Measurements from ENCODE around the gene NPEPPS. TPM values are rescaled to one million over a fixed set of nuclear protein-coding genes. Genes with fewer than 3 reads are reported as not detected.

The NPEPPS gene

GRCh38 chr17:47652570-47652969 is 121.7 kb downstream of the NPEPPS start:
- Histone ChIP-seq H3K4me1 (ENCODE audit: control insufficient read depth, insufficient read depth, low read length) (peaks cover 39% of the 10 kb centered on the region), H3K36me3 (ENCODE audit: insufficient read depth, low read length) (peaks cover 52% of the 10 kb centered on the region), H3K4me3 (ENCODE audit: low read length) (no peak overlapping the region), H3K27me3 (ENCODE audit: control insufficient read depth, insufficient read depth, low read length) (no peaks in the 10 kb centered on the region), H3K4me2 (ENCODE audit: low read length) (peak overlapping the region; percentile 26), H3K9ac (ENCODE audit: low read depth, low read length) (no peak overlapping the region), H3K9me3 (replicated peaks; ENCODE audit: low read length) (no peaks in the 10 kb centered on the region)

- peak overlapping the region; percentile 28 for H3K4me2 ChIP-seq (ENCODE audit: low read length)
- H3K9ac ChIP-seq (ENCODE audit: low read depth, low read length): no peak overlapping the region
- H3K27me3 ChIP-seq (ENCODE audit: control insufficient read depth, insufficient read depth, low read length): no peaks in the 10 kb centered on the region
- peaks cover 39% of the 10 kb centered on the region for H3K4me1 ChIP-seq (ENCODE audit: control insufficient read depth, insufficient read depth, low read length)
- peaks cover 61% of the 10 kb centered on the region for H3K36me3 ChIP-seq (ENCODE audit: insufficient read depth, low read length)
- no peaks in the 10 kb centered on the region for H3K9me3 ChIP-seq (replicated peaks; ENCODE audit: low read length)
- H3K4me3 ChIP-seq (ENCODE audit: low read length): no peak overlapping the region
These were observed 122.5 kb downstream of the NPEPPS start for GRCh38 chr17:47653442-47653841.

- H3K9me3 ChIP-seq (replicated peaks; ENCODE audit: low read length): no peaks in the 10 kb centered on the region
- H3K4me2 ChIP-seq (ENCODE audit: low read length): peak overlapping the region; percentile 49
- no peak overlapping the region for H3K9ac ChIP-seq (ENCODE audit: low read depth, low read length)
- H3K36me3 ChIP-seq (ENCODE audit: insufficient read depth, low read length): peaks cover 75% of the 10 kb centered on the region
- H3K27me3 ChIP-seq (ENCODE audit: control insufficient read depth, insufficient read depth, low read length): no peaks in the 10 kb centered on the region
- peaks cover 33% of the 10 kb centered on the region for H3K4me1 ChIP-seq (ENCODE audit: control insufficient read depth, insufficient read depth, low read length)
- H3K4me3 ChIP-seq (ENCODE audit: low read length): no peak overlapping the region
These were observed 124.1 kb downstream of the NPEPPS start for GRCh38 chr17:47654991-47655390.

- Histone ChIP-seq H3K4me1 (ENCODE audit: control insufficient read depth, insufficient read depth, low read length) (peaks cover 1% of the 10 kb centered on the region), H3K4me3 (ENCODE audit: low read length) (no peak overlapping the region), H3K27me3 (ENCODE audit: control insufficient read depth, insufficient read depth, low read length) (no peaks in the 10 kb centered on the region), H3K9me3 (replicated peaks; ENCODE audit: low read length) (no peaks in the 10 kb centered on the region), H3K36me3 (ENCODE audit: insufficient read depth, low read length) (peaks cover 96% of the 10 kb centered on the region), H3K4me2 (ENCODE audit: low read length) (no peak overlapping the region), H3K9ac (ENCODE audit: low read depth, low read length) (no peak overlapping the region)
These were observed 129.2 kb downstream of the NPEPPS start for GRCh38 chr17:47660064-47660492.

- no peak overlapping the region for H3K4me3 ChIP-seq (ENCODE audit: low read length)
- H3K4me2 ChIP-seq (ENCODE audit: low read length): no peak overlapping the region
- H3K36me3 ChIP-seq (ENCODE audit: insufficient read depth, low read length): peaks cover 92% of the 10 kb centered on the region
- no peaks in the 10 kb centered on the region for H3K9me3 ChIP-seq (replicated peaks; ENCODE audit: low read length)
- no peak overlapping the region for H3K9ac ChIP-seq (ENCODE audit: low read depth, low read length)
- no peaks in the 10 kb centered on the region for H3K27me3 ChIP-seq (ENCODE audit: control insufficient read depth, insufficient read depth, low read length)
- no peaks in the 10 kb centered on the region for H3K4me1 ChIP-seq (ENCODE audit: control insufficient read depth, insufficient read depth, low read length)
These were observed 133.2 kb downstream of the NPEPPS start for GRCh38 chr17:47663912-47664623.

- Histone ChIP-seq H3K27me3 (ENCODE audit: control insufficient read depth, insufficient read depth, low read length) (no peaks in the 10 kb centered on the region), H3K36me3 (ENCODE audit: insufficient read depth, low read length) (peaks cover 92% of the 10 kb centered on the region), H3K4me3 (ENCODE audit: low read length) (no peak overlapping the region), H3K4me2 (ENCODE audit: low read length) (no peak overlapping the region), H3K9ac (ENCODE audit: low read depth, low read length) (no peak overlapping the region), H3K9me3 (replicated peaks; ENCODE audit: low read length) (no peaks in the 10 kb centered on the region), H3K4me1 (ENCODE audit: control insufficient read depth, insufficient read depth, low read length) (no peaks in the 10 kb centered on the region)
These were observed 133.7 kb downstream of the NPEPPS start for GRCh38 chr17:47664624-47664941.

- no peak overlapping the region for H3K4me3 ChIP-seq (ENCODE audit: low read length)
- no peaks in the 10 kb centered on the region for H3K9me3 ChIP-seq (replicated peaks; ENCODE audit: low read length)
- no peak overlapping the region for H3K9ac ChIP-seq (ENCODE audit: low read depth, low read length)
- peaks cover 93% of the 10 kb centered on the region for H3K36me3 ChIP-seq (ENCODE audit: insufficient read depth, low read length)
- H3K4me2 ChIP-seq (ENCODE audit: low read length): no peak overlapping the region
- H3K4me1 ChIP-seq (ENCODE audit: control insufficient read depth, insufficient read depth, low read length): no peaks in the 10 kb centered on the region
- H3K27me3 ChIP-seq (ENCODE audit: control insufficient read depth, insufficient read depth, low read length): no peaks in the 10 kb centered on the region
These were observed 134.7 kb downstream of the NPEPPS start for GRCh38 chr17:47665655-47666054.

- Histone ChIP-seq H3K4me2 (ENCODE audit: low read length) (no peak overlapping the region), H3K4me1 (ENCODE audit: control insufficient read depth, insufficient read depth, low read length) (no peaks in the 10 kb centered on the region), H3K4me3 (ENCODE audit: low read length) (no peak overlapping the region), H3K9ac (ENCODE audit: low read depth, low read length) (no peak overlapping the region), H3K36me3 (ENCODE audit: insufficient read depth, low read length) (peaks cover 87% of the 10 kb centered on the region), H3K27me3 (ENCODE audit: control insufficient read depth, insufficient read depth, low read length) (no peaks in the 10 kb centered on the region), H3K9me3 (replicated peaks; ENCODE audit: low read length) (no peaks in the 10 kb centered on the region)
These were observed 138.2 kb downstream of the NPEPPS start for GRCh38 chr17:47669081-47669480.

GRCh38 chr17:47670064-47670463 is 139.2 kb downstream of the NPEPPS start:
- H3K9ac ChIP-seq (ENCODE audit: low read depth, low read length): no peak overlapping the region
- peaks cover 88% of the 10 kb centered on the region for H3K36me3 ChIP-seq (ENCODE audit: insufficient read depth, low read length)
- no peak overlapping the region for H3K4me3 ChIP-seq (ENCODE audit: low read length)
- no peaks in the 10 kb centered on the region for H3K4me1 ChIP-seq (ENCODE audit: control insufficient read depth, insufficient read depth, low read length)
- no peak overlapping the region for H3K4me2 ChIP-seq (ENCODE audit: low read length)
- no peaks in the 10 kb centered on the region for H3K27me3 ChIP-seq (ENCODE audit: control insufficient read depth, insufficient read depth, low read length)
- H3K9me3 ChIP-seq (replicated peaks; ENCODE audit: low read length): no peaks in the 10 kb centered on the region

Small RNAs within 50 kb of the gene (small RNA-seq; reads per million reads assigned to genes)
- gene RF00019: not detected

Measured in skeletal muscle satellite cell (primary cell).